ENCODE data around the gene DBNDD1.
"Not testable (repeated sequence)": the region's sequence is repeated elsewhere in the genome, so short reads cannot be mapped to it uniquely, and the experiment has no call there.

Gene DBNDD1

DNA sequence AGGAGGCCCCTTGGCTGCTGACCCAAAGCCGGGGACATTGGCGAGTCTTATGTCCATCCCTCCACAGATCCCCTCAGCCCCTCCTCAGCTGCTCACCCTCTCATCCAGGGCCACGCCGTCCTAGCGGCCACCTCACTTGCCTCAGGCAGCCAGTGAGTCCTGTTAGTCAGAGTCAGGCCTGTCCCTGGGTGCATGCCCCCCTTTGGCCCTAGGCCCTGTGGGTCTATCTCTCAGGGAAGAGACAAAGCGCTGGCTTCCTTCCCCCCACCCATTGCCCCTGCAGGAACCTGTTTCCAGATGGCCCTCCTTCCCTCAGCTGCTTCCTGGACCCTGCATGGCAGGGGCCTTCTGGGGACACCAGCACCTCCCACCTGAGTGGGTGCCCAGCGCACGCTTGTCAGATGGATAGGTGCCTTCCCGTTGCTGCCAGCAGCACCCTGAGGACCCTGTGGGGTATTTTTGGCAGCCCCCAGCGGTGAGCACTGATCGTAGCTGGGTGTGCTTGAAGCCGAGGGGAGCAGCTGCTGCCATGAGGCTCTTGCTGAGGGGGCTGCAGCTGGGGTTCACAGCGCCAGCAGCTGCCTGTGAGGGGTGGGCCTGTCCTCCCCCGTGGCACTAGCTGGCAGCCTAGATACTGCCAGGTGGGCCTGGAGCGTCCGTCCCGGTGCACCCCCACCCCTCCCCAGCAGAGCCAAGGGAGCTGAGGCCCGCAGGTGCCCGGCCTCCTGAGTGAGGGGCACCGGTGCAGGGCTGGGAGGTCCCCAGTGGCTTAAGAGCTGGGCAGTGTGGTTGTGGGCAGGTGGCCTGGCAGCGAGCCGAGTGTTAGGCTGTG, 8.4 kb downstream of the DBNDD1 start:
- no peak for DNase-seq

DNA sequence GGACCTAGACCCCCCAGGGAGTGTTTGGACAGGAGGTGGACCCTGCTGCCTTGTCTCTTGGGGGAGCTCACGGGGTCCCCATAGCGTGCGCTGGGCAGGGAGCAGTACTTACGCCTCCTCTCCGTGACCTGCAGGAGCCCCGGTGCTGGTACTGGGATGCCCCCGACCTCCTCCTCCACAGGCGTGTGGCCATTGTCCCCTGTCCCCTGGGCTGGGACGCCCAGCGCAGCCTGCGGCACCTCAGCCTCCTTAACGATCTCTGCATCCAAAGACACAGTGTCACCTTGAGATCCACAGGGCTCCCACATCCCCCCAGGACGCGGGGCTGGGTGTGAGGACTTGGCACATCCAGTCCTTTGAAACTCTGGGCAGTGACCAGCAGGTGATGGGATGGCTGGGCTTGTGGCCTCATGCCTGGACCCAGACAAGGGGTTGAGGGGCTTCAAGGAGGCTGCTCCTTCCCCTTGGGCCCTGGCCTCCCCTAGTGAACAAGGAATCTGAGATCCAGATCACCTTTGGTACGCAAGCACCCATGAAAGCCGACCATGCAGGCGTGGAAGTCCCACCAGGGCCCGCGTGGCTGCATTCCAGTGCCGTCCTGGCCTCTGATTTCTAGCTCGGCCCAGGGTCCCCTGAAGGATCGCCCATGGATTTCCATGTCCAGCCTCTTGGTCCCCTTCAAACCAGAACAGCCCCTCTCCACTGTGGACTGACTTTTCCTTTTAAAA, 9.9 kb downstream of the DBNDD1 start:
- no peak for DNase-seq

GRCh38 chr16:90008708-90009145, 10.5 kb downstream of the DBNDD1 start:
- DNase-seq, result peak; percentile 30

GRCh38 chr16:90007635-90008234, 11.5 kb downstream of the DBNDD1 start:
- not testable (repeated sequence) for DNase-seq

DNA sequence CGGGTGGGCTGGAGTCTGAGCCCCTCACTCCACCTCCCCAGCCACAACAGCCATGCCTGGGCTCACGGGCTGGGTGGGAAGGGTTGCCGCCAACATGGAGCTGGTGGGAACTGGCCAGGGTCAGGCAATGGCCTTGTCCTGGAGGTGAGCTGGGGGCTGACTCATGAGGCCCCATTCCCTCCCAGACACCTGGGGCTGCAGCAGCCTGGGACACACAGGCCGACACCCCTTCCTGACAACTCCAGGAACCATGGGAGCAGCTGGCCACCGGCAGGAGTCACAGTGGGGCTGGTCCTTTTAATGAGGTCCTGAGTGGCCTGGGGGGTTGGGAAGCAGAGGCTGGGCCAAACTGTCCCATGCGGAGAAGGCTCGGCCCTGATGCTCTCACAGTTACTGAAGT, 12.2 kb downstream of the DBNDD1 start:
- no peak for DNase-seq

DNA sequence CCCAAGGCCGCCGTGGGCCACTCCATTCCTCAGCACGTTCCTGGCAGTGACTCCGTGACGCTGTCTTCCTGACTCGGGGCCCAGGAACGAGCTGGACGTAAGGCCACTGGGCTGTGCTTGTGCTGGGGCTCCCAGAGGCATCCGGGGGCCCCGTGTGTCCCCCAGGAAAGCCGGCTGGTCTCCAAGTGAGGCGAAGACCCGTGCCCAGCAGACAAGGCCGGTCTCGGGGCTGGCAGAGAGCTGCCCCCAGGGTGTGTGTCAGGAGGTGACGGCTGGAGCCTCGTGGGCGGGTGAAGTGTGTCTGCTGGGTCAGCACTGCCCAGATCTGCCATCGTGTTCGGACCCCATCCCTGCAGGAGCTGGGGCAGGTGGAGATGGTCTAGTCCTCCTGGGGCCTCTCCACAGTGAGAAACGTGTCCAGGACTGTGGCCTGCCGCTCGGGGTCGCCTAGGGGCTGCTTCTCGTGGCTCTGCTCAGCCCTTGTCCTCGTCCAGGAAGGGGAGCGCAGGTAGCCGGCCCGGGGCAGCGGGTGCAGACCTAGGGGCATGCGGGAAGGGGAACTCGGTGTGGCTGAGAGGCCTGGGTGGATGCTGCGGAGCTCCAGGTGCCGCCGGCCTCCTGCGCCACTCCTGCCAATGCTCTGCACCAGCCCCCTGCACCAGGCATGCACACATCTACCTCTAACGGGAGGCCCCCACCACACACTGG, 13.1 kb downstream of the DBNDD1 start:
- no peak for DNase-seq

GRCh38 chr16:90004577-90004976, 14.7 kb downstream of the DBNDD1 start:
- no peak for DNase-seq

DNA sequence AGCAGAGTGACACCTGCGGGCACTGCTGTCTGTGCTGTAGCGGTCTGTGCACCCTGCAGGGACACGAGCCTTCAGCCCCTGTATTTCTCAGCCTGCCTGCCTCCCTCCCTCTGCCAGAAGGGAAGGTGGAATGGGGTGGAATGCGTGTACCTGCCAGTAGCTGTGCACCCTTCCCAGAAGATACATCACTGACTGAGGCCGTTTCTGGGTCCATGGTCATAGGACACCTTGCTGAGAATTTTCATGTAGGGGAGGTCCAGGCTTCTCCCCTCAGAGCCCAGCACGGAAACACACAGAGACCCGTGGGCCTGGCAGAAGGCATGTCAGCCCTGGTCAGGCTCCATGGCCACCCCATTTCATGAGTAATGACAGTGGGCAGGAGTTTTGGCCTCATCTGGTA, 16.5 kb downstream of the DBNDD1 start:
- DNase-seq, result no peak

- DNase-seq, result no peak
These were observed 17.3 kb downstream of the DBNDD1 start for GRCh38 chr16:90001761-90002503.

DNA sequence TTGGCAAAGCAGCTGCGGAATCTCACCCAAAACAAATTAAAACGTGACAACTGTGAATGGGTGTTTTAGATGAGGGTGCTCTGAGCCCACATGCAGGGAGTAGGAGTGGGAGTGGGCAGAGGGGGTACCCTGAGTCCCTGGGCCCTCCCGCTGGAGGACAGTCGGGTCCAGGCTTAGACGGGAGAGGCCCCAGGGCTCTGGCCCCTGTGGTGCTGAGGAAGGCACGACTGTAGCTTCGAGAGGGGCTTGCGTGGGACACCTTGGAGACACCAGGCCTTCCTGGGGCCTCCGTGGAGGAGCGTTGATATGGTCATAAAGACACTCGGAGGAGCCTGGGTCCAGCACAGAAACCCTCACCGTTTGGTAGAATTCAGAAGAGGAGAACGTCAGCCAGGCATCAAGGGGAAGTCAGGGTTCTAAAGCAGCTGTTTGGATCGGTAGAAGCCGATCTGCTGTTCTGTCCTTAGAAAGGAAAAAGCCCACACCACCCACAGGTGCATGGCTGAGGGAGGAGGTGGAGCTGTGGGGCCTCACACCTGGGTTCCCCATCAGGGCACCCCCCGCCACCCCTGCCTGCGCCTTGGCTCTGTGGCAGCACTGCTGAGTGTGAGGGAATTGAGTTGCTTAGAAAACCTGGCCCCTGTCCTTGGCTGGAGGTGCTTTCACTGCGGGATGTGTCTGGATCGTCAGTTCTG, 18.4 kb downstream of the DBNDD1 start:
- no peak for DNase-seq

GRCh38 chr16:89999831-90000574, 19.3 kb downstream of the DBNDD1 start:
- DNase-seq, result no peak

DNA sequence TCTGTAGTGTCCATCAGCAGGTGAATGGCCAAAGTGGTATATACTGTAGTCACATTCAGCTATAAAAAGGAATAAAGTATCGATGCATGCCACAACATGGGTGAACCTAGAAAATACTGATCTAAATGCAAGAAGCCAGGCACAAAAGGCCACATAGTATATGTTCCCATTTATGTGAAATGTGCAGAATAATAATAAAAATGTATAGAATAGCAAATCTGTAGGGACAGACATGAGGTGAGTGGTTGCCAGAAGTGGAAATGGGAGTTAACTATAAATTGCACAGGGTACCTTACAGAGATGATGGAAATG, 23.1 kb downstream of the DBNDD1 start:
- DNase-seq, result no peak

- peak; percentile 53 for DNase-seq
These were observed 23.6 kb downstream of the DBNDD1 start for GRCh38 chr16:89995475-89996177.

DNA sequence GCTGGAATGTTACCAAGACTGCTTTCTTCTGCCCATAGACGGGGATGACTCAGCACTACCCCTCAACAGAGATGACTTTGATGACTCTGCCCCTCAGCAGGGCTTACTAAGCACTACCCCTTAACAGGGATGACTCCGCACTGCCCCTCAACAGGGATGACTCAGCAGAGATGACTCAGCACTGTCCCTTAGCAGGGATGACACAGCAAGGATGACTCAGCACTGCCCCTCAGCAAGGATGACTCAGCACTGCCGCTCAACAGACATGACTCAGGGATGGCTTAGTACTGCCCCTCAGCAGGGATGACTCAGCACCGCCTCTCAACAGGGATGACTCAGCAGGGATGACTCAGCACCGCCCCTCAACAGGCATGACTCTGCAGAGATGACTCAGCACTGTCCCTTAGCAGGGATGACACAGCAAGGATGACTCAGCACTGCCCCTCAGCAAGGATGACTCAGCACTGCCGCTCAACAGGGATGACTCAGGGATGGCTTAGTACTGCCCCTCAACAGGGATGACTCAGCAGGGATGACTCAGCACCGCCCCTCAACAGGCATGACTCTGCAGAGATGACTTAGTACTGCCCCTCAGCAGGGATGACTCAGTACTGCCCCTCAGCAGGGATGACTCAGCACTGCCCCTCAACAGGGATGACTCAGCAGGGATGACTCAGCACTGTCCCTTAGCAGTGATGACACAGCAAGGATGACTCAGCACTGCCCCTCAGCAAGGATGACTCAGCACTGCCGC, 24.4 kb downstream of the DBNDD1 start:
- peak; percentile 38 for DNase-seq

- DNase-seq, result no peak
These were observed 24.9 kb downstream of the DBNDD1 start for GRCh38 chr16:89994389-89994720.

GRCh38 chr16:89993971-89994370, 25.3 kb downstream of the DBNDD1 start:
- no peak for DNase-seq

DNA sequence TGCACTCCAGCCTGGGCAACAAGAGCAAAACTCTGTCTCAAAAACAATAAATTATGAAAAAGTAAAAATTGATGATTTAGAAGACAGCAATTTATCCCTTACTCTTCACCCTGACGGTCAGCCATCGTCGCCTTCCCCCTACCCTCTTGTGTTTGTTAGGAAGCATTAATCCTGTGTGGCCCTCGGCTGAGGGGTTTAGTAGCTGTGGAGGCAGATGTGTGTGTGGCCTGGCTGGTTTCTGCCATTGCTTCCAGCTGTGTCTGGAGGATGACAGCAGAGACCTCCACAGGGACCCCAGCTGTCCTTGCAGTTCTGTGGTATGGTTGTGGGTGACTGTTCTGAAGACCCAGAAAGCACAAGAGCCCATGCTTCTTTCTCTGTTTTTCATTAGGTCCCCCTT, 25.9 kb downstream of the DBNDD1 start:
- DNase-seq, result no peak

GRCh38 chr16:89990799-89991198, 28.5 kb downstream of the DBNDD1 start:
- DNase-seq, result no peak

GRCh38 chr16:89988951-89989350, 30.3 kb downstream of the DBNDD1 start:
- DNase-seq, result no peak

DNA sequence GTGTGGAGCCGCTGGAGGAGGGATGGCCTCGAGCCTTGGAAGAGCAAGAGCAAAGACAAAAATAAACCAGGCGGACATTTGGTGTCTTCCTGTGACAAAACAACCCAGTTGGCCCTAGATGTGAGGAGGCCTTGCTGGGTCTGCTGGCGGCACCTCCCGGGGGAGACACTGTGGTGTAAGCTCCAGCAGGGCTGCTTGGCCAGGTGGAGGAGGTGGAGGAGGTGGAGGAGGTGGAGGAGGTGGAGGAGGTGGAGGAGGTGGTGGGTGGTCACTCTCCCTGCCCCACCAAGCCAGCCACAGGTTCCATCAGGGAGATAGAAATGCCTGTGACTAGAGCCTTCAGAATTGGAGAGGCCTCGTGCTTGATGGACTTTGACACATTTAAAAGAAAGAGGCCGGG, 32.1 kb downstream of the DBNDD1 start:
- DNase-seq, result no peak
